ENCODE measurements around the gene MCRIP2.
A peak's percentile ranks its signal among the peaks of the same experiment; 100 is the strongest.
"Not testable (repeated sequence)": the region's sequence is repeated elsewhere in the genome, so short reads cannot be mapped to it uniquely, and the experiment has no call there.

MCRIP2 gene

GRCh38 chr16:689175-689897 is 47.7 kb downstream of the MCRIP2 start:
- no peak for TF ChIP-seq EZH2 (IDR thresholded peaks at IDR 0.05; ENCODE audit: borderline replicate concordance, low read length)
- no peaks in the 10 kb centered on the region for H3K9me2 ChIP-seq (ENCODE audit: low read depth, low read length)
- peak overlapping the region; percentile 94 for H3K9ac ChIP-seq (ENCODE audit: low read length)
- no peaks in the 10 kb centered on the region for H3K9me3 ChIP-seq (ENCODE audit: low read length)
- no peak overlapping the region for H3K27ac ChIP-seq (ENCODE audit: low read depth, low read length, poor library complexity, severe bottlenecking)
- no peak overlapping the region for H2AFZ ChIP-seq (ENCODE audit: low read length)
- no peaks in the 10 kb centered on the region for H4K20me1 ChIP-seq (ENCODE audit: insufficient read depth, low read length)
- no peaks in the 10 kb centered on the region for H3K79me2 ChIP-seq (ENCODE audit: insufficient read depth, low read length)
- peaks cover 37% of the 10 kb centered on the region for H3K4me1 ChIP-seq (ENCODE audit: insufficient read depth, low read length, severe bottlenecking)
- H3K4me2 ChIP-seq (ENCODE audit: low read length), result peak overlapping the region; percentile 95
- H3K4me3 ChIP-seq (ENCODE audit: low read depth, low read length, poor library complexity, severe bottlenecking), result peak overlapping the region; percentile 91
- no peaks in the 10 kb centered on the region; the same call in 1 of the 2 replicates for H3K27me3 ChIP-seq (ENCODE audit: insufficient read depth, low read length)
- H3K36me3 ChIP-seq (ENCODE audit: insufficient read depth, low read length), result peaks cover 16% of the 10 kb centered on the region; the same call in 1 of the 2 replicates
- H3F3A ChIP-seq (ENCODE audit: insufficient read depth, low read length), result no peaks in the 10 kb centered on the region

- H3K27me3 ChIP-seq (ENCODE audit: insufficient read depth, low read length); H3K79me2 ChIP-seq (ENCODE audit: insufficient read depth, low read length); H4K20me1 ChIP-seq (ENCODE audit: insufficient read depth, low read length); H3K9me2 ChIP-seq (ENCODE audit: low read depth, low read length); H2AFZ ChIP-seq (ENCODE audit: low read length); H3K36me3 ChIP-seq (ENCODE audit: insufficient read depth, low read length); H3K4me2 ChIP-seq (ENCODE audit: low read length); H3F3A ChIP-seq (ENCODE audit: insufficient read depth, low read length); H3K4me3 ChIP-seq (ENCODE audit: low read depth, low read length, poor library complexity, severe bottlenecking); H3K27ac ChIP-seq (ENCODE audit: low read depth, low read length, poor library complexity, severe bottlenecking); H3K9me3 ChIP-seq (ENCODE audit: low read length); H3K9ac ChIP-seq (ENCODE audit: low read length): not testable (repeated sequence)
- peaks cover 41% of the 10 kb centered on the region for H3K4me1 ChIP-seq (ENCODE audit: insufficient read depth, low read length, severe bottlenecking)
Measured at GRCh38 chr16:691242-691641, 49.6 kb downstream of the MCRIP2 start.

- Histone ChIP-seq H3K27me3 (ENCODE audit: insufficient read depth, low read length) (no peaks in the 10 kb centered on the region; the same call in 1 of the 2 replicates), H3K4me1 (ENCODE audit: insufficient read depth, low read length, severe bottlenecking) (peaks cover 41% of the 10 kb centered on the region), H3K9ac (ENCODE audit: low read length) (no peak overlapping the region), H3K4me3 (ENCODE audit: low read depth, low read length, poor library complexity, severe bottlenecking) (no peak overlapping the region), H3K36me3 (ENCODE audit: insufficient read depth, low read length) (no peaks in the 10 kb centered on the region), H3K9me2 (ENCODE audit: low read depth, low read length) (no peaks in the 10 kb centered on the region), H4K20me1 (ENCODE audit: insufficient read depth, low read length) (no peaks in the 10 kb centered on the region), H3K9me3 (ENCODE audit: low read length) (no peaks in the 10 kb centered on the region), H3K27ac (ENCODE audit: low read depth, low read length, poor library complexity, severe bottlenecking) (no peak overlapping the region), H2AFZ (ENCODE audit: low read length) (no peak overlapping the region), H3K4me2 (ENCODE audit: low read length) (no peak overlapping the region), H3K79me2 (ENCODE audit: insufficient read depth, low read length) (no peaks in the 10 kb centered on the region), H3F3A (ENCODE audit: insufficient read depth, low read length) (no peaks in the 10 kb centered on the region)
- TF ChIP-seq CTCF (IDR thresholded peaks at IDR 0.05; ENCODE audit: low read length) (no peak), EZH2 (IDR thresholded peaks at IDR 0.05; ENCODE audit: borderline replicate concordance, low read length) (no peak)
Measured at GRCh38 chr16:692356-693108, 50.9 kb downstream of the MCRIP2 start.

GRCh38 chr16:693364-693763 is 51.7 kb downstream of the MCRIP2 start:
- no peaks in the 10 kb centered on the region for H3K79me2 ChIP-seq (ENCODE audit: insufficient read depth, low read length)
- no peaks in the 10 kb centered on the region for H3K36me3 ChIP-seq (ENCODE audit: insufficient read depth, low read length)
- no peaks in the 10 kb centered on the region for H3K9me2 ChIP-seq (ENCODE audit: low read depth, low read length)
- no peaks in the 10 kb centered on the region for H3K9me3 ChIP-seq (ENCODE audit: low read length)
- peaks cover 41% of the 10 kb centered on the region for H3K4me1 ChIP-seq (ENCODE audit: insufficient read depth, low read length, severe bottlenecking)
- H3F3A ChIP-seq (ENCODE audit: insufficient read depth, low read length), result no peaks in the 10 kb centered on the region
- H3K27ac ChIP-seq (ENCODE audit: low read depth, low read length, poor library complexity, severe bottlenecking), result no peak overlapping the region
- peak overlapping the region; percentile 70 for H3K4me3 ChIP-seq (ENCODE audit: low read depth, low read length, poor library complexity, severe bottlenecking)
- H4K20me1 ChIP-seq (ENCODE audit: insufficient read depth, low read length), result no peaks in the 10 kb centered on the region
- TF ChIP-seq EZH2 (IDR thresholded peaks at IDR 0.05; ENCODE audit: borderline replicate concordance, low read length), result no peak
- TF ChIP-seq CTCF (IDR thresholded peaks at IDR 0.05; ENCODE audit: low read length), result no peak
- H2AFZ ChIP-seq (ENCODE audit: low read length), result no peak overlapping the region
- peak overlapping the region; percentile 94 for H3K4me2 ChIP-seq (ENCODE audit: low read length)
- no peak overlapping the region; the same call in 1 of the 2 replicates for H3K9ac ChIP-seq (ENCODE audit: low read length)
- no peaks in the 10 kb centered on the region; the same call in 1 of the 2 replicates for H3K27me3 ChIP-seq (ENCODE audit: insufficient read depth, low read length)
